ENCODE results near the gene CELF2.

Gene CELF2

DNA sequence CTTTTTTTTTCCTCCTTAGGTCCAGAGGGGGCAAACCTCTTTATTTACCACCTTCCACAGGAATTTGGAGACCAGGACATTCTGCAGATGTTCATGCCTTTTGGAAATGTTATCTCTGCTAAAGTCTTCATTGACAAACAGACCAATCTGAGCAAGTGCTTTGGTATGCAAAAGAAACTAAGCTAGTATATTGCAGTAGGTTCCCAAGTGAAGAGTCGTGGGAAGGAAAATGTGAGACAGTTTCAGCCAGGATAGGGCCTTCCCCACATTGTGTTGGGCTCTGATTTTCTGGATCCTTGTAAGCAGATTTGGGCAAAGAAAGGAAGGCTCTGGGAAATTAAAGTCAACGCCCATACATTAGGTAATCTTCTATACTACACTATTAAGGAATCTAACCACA lies 308.1 kb downstream of the CELF2 start:
- DNase-seq (ENCODE audit: low read depth in 2 of 2): no peak

DNA sequence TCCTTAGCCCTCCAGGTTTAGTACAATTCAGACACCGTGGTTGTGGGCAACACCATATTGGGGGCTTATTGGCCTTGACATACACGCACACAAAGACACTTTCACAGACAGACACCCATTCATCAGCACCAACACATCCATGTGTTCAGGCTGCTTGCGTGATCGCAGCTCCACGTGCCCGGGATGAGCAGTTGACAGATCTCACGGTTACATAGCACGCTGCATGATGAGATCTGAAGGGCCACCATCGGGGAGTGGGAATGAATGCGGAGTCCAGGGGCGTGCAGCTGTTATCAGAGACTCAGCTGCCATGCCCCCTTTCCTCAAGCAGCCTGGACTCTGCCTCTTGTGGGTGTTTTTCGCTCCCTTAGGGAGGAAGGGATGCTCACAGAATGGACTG lies 308.6 kb downstream of the CELF2 start:
- DNase-seq (ENCODE audit: low read depth in 2 of 2): no peak

DNA sequence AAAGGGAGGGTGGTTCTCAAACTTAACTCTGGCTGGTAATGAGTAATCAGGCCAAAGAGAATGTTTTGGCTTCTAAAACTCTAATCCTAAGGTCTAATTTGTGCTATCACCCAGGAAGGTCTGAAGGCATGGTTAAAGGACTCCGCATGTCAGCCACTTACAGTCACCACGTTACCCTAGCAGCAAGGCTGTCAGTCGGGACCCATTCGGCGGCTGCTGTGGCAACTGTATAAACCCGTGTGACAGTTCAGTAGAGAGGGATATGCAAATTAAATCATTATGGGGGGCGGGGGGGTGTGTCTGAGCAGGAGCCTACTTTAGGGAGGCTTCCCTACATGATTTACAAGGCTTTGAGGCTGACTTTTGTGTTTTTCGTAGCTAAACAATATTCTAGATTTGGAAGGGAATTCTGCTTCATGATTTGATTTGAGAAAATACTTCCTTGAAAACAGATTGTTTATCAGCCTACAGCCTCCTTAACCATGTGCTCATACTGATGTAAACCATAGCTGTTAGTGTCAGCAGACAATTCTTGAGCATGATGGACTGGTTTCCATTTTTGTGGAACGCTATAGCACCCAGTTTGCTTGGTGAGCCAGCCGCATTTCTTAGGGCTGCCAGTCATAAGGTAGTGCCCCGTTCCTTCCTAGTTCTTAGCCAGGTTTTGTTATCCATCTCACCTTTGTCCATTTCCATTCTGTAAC lies 309.4 kb downstream of the CELF2 start:
- no peak for DNase-seq (ENCODE audit: low read depth in 2 of 2)

DNA sequence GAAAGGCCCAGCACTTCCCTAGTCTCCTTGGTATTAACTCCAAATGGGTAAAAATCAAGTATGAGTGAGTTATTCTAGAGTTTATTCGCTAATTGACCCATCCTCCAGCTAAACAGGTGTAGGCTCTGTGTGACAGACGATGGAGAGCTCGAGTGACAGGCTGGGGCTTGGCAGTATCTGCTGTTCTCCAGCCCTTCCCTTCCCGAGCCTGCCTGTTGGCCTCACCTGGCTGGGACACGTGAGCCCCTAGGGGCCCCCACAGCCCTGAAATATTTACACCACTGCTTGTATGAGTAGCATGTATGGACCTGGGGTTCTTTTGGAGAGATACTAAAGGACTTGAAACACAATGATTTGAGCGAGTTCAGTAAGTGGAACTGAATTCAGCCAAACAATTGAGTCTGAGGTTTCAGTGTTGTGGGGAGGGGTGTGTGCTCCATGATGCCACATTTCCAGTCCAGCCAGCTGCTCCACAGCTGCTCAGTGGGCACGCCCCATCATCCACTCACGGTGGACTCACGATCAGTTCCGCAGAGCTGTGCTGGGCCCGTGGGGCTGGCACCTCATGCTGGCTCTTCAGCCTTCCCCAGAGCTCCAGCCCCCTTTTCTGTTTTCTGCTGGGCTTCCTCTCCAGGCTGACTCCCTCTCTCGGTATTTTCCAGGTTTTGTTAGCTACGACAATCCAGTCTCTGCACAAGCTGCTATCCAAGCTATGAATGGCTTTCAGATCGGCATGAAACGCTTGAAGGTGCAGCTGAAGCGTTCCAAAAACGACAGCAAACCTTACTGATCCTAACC lies 310.8 kb downstream of the CELF2 start:
- no peak for DNase-seq (ENCODE audit: low read depth in 2 of 2)

DNA sequence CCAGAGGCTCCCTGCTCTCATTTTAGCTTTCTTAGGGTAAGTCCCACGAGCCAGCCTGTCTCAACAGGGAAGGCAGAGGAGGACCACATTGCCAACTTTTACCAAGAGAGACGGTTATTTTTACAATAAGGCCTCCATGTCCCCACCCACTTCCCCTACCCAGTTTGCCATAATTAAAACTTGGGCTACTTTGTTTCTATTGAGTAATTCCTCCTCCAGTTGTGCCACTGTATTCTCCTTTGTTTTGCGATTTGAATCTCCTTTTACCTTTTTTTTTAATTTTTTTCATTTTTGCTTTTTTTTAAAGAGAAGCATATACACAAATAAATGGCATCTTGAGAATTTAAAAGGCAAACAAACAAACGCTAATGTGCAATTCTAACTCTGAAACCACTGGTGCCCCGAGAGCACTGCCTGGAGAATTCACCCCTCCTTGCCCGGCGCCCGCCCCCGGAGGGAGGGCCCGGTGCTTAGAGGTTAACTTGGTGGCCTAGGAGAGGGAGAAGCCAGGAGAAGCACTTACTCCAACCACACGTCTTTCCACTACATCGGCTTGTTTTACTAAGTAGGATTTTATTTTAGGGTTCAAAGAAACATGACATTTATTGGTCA lies 311.5 kb downstream of the CELF2 start:
- no peak for DNase-seq (ENCODE audit: low read depth in 2 of 2)

DNA sequence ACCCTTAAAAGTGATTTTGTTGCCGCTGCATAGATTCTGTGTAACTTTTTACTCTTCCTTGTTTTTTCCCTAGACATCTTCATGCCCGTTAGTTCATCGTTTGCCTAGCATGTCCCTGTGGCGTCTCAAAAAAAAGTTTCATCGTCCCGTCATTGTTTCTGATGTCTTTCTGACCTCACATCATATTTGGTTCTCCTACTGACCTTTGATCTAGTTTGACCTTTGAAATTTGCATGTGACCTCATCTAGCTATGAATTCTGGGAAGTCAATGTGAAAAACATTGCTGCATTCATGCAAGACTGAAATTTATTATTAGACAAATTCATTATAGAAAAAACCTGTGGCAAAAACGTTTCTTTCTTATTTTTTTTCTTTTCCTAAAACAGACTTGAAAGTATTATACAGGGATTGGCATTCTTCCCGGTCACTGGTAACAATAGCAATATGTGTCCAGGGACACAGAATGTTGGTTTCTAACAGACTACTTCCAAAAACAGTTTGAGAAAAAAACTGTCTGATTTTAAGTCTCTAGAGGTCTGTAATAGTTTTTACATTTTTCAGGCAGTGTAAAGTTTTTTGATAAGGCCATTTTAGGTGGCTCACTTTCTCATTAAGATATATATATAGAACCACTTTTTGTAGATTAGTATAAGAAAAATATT lies 312.8 kb downstream of the CELF2 start:
- DNase-seq (ENCODE audit: low read depth in 2 of 2): no peak

DNA sequence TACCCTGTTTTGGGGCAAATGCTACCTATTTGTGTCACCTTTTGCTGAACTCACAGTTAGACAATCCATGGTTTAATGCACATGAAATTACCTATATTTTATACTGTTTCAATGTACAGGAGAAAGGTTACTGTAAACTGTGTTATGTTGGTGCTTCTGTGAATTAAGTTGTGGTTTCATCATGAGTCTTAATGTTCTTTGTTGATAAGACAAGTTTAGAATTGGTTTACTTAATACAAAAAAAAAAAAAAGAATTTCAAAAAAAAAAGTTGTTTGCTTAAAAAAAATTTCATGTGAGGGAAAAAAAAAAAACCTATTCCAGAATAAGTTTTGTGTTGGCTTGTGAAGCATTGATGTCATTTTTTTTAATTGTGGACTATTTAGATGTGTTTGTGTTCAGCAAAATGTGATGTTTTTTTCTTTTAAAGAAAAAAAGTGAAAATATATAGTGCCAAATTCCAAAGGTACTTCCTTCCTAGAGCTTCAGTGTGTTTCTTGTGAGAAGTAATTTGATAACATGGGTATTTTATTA lies 313.4 kb downstream of the CELF2 start:
- no peak for DNase-seq (ENCODE audit: low read depth in 2 of 2)

DNA sequence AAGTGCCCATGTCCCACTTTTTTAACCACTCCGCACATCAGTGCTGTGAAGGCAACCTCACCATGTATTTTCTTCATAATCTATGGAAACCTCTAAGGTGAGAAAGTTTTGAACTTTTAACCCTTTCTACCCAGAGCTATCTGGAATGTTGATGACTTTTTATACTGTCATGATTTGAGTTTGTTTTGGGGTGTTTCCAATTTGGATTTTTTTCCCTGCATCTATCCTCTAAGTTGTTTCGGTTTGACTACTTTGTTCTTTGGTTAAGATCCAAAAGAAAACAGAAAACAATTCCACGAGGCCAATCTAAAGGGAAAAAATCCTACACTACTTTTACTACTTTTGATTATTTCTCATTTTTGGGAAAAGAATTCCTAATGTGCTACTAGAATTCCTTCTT lies 314.1 kb downstream of the CELF2 start:
- no peak for DNase-seq (ENCODE audit: low read depth in 2 of 2)

DNA sequence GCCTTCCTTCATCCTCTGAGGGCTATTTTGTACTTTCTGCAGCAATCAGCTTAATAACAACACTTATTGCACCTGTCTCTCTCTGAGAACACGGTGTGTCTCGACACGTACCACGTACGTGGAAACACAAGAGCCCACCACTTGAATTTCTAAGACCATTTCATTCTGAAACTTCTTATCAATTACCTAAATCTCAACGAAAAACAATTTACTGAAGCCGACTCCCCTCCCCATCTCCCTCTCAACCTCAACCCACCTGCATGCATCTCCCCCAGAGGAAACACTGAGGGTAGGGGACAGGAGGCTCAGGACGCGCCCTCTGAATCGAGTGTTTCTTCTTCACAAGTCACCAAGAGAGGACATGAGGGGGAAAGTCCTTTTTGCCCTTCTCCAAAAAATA lies 315.2 kb downstream of the CELF2 start:
- no peak for DNase-seq (ENCODE audit: low read depth in 2 of 2)

DNA sequence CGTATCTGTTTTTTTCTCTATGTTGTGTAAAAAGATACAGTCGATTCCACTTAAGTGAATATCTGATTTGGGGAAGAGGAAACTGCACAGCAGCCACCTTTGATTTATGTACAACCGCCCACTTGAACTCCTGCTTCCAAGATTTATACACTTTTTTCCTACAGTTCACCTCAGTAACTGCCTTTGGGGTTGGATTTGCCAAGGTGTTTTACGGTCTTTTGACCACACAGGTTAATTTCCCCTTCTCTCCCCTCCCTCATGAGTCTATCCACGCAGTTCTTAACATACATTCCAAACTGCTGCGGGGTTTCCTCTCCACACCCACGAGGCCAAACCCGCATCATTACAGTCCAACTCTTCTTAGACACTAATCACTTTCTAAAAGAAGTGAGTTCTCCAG lies 316.8 kb downstream of the CELF2 start:
- DNase-seq (ENCODE audit: low read depth in 2 of 2): no peak

DNA sequence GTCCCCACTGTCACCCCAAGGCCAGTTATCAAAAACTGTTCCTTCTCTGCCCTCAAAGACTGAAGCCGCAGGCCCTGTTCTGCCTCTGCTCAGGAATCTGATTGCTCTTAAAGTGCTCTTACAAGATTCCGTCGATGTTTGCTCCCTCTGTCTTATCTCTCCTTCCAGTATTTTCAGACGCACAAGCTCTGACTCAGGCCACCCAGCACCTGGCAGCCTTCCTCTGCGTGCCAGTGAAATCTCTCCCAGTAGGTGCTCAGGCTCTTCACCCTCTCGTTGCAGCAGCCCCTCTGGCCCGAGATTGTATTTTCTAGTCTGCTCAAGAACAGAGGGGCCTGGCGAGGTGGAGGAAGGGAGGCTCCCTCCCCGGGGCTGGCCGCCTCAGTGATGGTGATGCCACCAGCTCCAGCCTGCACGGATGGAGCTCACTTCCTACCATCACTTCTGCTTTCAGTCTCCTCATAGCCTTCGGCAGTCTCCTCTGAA lies 317.5 kb downstream of the CELF2 start:
- DNase-seq (ENCODE audit: low read depth in 2 of 2): no peak

DNA sequence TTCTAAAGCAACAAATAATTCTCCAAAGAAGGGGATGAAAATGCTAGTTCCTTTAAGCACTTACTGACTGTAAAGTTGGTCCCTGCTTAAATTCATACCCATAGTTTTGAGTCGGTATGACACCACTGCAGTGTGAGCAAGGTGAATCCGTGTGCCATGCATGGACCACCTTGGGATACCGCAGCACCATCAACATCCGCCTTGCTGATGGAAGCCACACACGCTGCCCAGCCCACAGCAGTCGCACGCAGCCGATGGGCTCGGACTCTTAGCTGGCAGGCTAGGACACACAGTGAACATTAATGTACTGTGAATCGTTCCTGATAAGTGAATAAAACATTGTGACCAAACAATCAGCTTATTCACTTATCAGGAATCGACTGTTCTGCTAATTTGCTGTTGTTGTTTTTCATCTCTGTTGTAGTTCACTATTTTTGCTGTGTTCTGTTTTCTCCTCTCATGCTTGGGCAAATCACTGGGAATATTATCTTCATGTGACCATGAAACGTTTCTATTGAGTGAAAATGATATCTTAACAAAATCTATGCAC lies 318.3 kb downstream of the CELF2 start:
- DNase-seq (ENCODE audit: low read depth in 2 of 2): no peak

DNA sequence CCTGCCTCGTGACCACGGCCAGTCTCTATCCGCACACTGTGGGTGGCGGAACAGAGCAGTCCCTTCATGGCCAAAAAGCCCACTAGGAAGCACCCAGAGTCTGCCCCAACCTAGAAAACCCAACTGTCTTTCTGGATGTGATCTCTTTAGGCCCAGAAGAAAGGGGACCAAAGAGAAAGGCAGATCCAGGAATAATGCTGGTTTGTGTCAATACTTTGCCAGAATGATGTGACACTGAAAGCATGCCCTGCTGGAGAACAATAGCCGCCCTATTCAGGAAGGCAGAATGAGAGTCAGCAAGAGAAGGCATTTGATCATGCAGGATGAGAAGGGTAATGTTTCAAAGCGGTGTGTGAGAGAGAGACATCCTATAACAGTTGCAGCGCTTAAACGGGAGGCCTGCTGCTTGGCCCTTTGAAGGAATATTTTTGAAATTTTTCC lies 319.1 kb downstream of the CELF2 start:
- DNase-seq (ENCODE audit: low read depth in 2 of 2): no peak

DNA sequence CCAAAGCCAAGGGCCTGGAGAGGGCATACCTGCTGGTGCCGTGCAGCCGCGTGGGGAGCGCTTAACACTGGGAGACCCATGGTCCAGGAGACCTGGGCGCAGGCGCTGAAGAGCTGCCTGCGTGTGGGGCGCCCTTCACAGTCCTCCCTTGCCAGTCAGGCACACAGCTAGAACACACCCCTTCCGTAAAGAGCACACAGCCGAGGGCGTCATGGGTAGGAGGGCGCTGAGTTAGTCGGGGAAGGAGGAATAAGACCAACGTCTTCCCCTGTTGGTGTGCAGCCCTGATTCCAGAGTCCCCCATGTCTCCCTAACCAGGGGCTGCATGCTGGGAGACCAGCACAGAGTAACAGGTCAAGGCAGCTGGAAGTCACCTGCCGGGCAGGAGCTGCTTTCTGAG lies 319.8 kb downstream of the CELF2 start:
- no peak for DNase-seq (ENCODE audit: low read depth in 2 of 2)

DNA sequence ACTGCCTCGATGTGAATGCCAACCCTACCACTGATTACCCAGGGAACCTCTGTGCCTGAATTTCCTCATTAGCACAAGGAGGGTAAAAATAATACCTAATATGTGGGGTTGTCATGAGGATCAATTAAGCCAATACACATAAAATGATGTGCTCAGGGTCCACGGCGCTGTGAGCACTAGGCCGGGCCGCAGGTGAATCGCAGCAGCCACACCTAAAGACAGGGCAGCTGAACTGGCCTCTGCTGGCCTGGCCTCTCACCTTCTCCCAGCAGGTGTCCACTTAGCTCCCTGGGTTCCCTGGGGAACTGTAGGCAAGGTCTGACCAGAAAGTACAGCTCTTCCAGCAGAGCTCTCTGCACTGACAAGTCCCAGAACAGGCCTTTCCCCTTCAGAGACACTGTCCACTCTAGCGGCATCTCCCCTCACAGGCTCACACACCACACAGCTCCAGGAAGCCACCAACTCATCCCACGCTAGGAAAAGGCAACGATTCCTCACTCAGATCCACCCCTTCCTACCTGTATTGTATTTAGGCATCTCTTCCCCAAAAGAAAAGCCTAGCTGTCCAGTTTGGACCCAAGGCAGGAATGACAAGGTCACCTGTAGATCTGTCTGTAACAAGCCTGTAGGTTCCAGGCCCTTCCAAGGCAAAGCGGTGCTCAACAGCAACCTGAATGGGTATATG lies 320.6 kb downstream of the CELF2 start:
- no peak for DNase-seq (ENCODE audit: low read depth in 2 of 2)

DNA sequence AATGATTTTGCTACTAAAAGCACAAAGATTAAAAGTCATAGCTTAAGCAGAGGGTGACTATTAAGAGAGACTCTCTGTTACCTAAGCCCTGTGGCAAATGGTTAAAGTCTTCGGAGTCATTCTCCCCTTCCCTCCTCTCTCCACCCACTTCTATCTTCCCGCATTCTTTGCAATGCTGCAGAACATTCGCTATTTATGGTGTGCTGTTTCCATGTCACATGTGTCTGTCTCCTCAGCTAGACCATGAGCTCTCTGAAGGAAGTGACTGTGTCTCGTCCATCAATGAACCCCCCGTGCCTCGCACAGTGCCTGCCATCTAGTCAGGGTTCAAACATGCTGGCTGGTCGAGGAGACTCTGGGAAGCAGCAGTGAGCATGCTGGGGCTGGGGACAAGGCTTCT lies 321.3 kb downstream of the CELF2 start:
- no peak for DNase-seq (ENCODE audit: low read depth in 2 of 2)

DNA sequence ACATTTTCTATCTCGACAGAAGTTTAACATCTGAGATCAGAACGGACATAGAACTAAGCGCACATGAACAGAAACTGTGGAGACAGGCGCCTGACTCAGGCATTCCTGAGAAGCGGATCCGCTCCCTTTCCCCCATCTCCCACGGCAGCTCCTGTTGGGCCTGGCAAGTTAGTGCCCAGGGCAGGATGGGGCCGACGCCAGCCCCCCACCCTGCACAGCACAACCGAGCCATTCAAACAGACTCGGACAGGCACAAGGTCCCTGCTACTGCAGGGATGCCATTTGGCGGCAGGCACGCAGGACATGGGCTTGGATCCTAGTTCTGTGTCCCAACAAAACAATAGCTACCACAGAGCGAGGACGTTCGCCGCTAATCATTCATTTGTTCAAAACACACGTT lies 322.0 kb downstream of the CELF2 start:
- no peak for DNase-seq (ENCODE audit: low read depth in 2 of 2)

DNA sequence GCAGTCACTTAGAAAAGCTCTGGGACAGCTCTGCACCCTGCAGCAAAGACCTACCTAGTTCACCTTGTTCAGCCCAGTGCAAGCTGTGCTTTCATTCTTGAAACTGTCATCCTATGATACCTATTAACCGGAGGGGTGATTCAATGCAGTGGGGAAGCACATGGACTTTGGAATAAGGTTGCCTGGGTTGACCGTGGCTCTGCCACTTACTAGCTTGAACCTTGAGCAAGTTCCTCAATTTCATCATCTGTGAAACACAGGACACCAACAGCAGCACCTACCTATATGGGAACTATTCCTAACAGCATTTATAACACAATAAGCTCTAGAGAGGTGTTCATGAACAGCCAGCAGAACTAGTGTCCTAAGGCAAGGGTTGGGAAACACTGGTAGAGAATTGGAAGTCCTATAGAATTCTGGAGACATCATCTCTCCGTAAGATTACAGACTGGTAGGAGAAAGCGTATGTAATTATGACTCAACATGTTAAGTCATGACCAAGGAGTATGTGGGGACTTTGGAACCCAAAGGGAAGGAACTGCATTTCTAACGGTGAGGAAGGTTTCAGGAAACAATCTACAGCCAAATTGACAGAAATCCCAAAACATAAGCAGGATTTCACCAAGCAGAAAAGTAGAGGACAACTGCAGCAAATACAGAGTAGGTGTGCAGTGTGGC lies 323.8 kb downstream of the CELF2 start:
- no peak for DNase-seq (ENCODE audit: low read depth in 2 of 2)

DNA sequence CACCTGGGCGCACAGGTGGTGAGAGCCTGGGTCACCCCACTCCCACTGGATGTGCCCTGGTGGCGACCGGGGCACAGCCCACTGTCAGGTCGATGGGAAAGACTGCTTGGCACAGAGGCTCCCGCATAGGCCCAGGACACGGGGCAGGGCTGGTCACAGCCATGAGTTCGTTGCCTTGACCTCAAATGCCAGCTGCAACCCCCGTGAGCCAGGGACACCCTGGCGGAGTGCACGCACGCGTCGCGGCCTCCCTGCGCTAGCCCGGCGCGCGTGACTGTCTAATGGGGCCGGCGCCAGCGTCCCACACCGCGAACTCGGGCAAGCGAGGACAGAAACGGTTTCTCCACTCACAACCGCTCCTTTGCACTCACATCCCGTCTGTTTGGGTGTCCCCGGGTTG lies 326.4 kb downstream of the CELF2 start:
- DNase-seq (ENCODE audit: low read depth in 2 of 2): no peak

DNA sequence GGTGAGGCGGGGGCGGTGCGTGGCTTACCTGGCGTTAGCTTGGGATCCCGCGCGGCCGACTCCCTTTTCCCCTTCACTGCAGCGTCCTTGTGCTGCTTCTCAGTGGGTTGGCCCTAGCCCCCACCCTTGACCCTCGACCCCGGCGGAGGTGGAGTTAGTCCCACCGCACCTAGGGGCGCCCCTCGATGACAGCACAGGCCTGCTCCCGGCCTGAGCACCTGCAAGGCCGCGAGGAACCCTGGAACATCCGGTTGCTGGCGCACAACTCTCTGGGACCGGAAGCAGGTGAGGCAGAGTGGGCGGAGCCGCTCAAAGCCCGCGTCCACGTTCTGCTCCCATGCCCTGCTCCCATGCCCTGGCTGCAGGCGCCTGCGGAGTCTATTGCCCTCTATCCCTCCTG lies 326.9 kb downstream of the CELF2 start:
- no peak for DNase-seq (ENCODE audit: low read depth in 2 of 2)
